ENCODE measurements around the gene MFSD6.

- TF ChIP-seq, protein P1, sequence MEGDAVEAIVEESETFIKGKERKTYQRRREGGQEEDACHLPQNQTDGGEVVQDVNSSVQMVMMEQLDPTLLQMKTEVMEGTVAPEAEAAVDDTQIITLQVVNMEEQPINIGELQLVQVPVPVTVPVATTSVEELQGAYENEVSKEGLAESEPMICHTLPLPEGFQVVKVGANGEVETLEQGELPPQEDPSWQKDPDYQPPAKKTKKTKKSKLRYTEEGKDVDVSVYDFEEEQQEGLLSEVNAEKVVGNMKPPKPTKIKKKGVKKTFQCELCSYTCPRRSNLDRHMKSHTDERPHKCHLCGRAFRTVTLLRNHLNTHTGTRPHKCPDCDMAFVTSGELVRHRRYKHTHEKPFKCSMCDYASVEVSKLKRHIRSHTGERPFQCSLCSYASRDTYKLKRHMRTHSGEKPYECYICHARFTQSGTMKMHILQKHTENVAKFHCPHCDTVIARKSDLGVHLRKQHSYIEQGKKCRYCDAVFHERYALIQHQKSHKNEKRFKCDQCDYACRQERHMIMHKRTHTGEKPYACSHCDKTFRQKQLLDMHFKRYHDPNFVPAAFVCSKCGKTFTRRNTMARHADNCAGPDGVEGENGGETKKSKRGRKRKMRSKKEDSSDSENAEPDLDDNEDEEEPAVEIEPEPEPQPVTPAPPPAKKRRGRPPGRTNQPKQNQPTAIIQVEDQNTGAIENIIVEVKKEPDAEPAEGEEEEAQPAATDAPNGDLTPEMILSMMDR (conservative IDR thresholded peaks at IDR 0.05): no peak
- no peak for TF ChIP-seq ZFX (IDR thresholded peaks at IDR 0.05)
These were observed 59.5 kb downstream of the MFSD6 start for GRCh38 chr2:190467575-190468083.
